ENCODE measurements around the gene RPL18A. TPM values are rescaled to one million over a fixed set of nuclear protein-coding genes. Genes with fewer than 3 reads are reported as not detected.

RPL18A gene
- total RNA-seq, 1 experiment from 2014 or later = 2,038 TPM

GRCh38 chr19:17871032-17871877 is 11.5 kb downstream of the RPL18A start:
- POLR2A ChIA-PET (ENCODE audit: unreplicated experiment) = interaction anchor here (0.5 to 0.8 kb wide), 2 partner anchors 46 to 62 kb away, joined by 11 to 17 read pairs; partner anchors contain the start of gene CCDC124
- no peaks in the 10 kb centered on the region for H3K79me2 ChIP-seq (ENCODE audit: low read depth)
- BruUV-seq (replicated peaks) = no TSS peak

GRCh38 chr19:17871878-17872250 is 12.2 kb downstream of the RPL18A start, which contains the start of gene SLC5A5:
SLC5A5 (plus strand) TSS chr19:17871945; CDS start chr19:17872320, 375 bp downstream.
- intact Hi-C loops (cut with micrococcal nuclease; ENCODE audit: unreplicated experiment) = loop anchor here (5.0 kb wide), 1 partner anchor 125 kb away; no protein-coding TSS in a partner anchor
- ChIA-PET POLR2A (ENCODE audit: unreplicated experiment) (interaction anchor here (0.5 kb wide), 1 partner anchor 45 kb away, joined by 11 read pairs; no protein-coding TSS in a partner anchor), CTCF (interaction anchor here (0.8 to 3.3 kb wide), 2 partner anchors 13 to 61 kb away, joined by 4 to 39 read pairs; partner anchors contain the start of gene CCDC124)
- H3K4me3 ChIP-seq = no peak within 1 kb of the TSS
- BruUV-seq (replicated peaks) = no TSS peak
- DNase-seq = no peak
- H3K4me2 ChIP-seq = no peak within 1 kb of the TSS
- H3K79me2 ChIP-seq (ENCODE audit: low read depth) = no peaks in the 10 kb centered on the region
- H4K20me1 ChIP-seq (ENCODE audit: insufficient read depth) = no peaks in the 10 kb centered on the region
- H3K36me3 ChIP-seq (ENCODE audit: low read depth) = no peaks in the 10 kb centered on the region
- H3K4me1 ChIP-seq (replicated peaks; ENCODE audit: insufficient read depth) = peaks cover 5% of the 10 kb centered on the region
- no peak for TF ChIP-seq CTCF (conservative IDR thresholded peaks at IDR 0.05)
- no peak for TF ChIP-seq EZH2 (IDR thresholded peaks at IDR 0.05; ENCODE audit: low read depth)
- H3K27me3 ChIP-seq (ENCODE audit: insufficient read depth, low read depth) = peaks cover 4% of the 10 kb centered on the region; the same call in 1 of the 2 replicates
- no peak within 1 kb of the TSS for H2AFZ ChIP-seq
- no peak within 1 kb of the TSS for H3K27ac ChIP-seq
- no peaks in the 10 kb centered on the region for H3K9me2 ChIP-seq (ENCODE audit: insufficient read depth)
- no peaks in the 10 kb centered on the region for H3K9me3 ChIP-seq (ENCODE audit: insufficient read depth, low read depth)
- H3F3A ChIP-seq (ENCODE audit: insufficient read depth, low read depth) = peaks cover 20% of the 10 kb centered on the region; the same call in 1 of the 2 replicates

More at GRCh38 chr19:17871032-17871877, 11.5 kb downstream of the RPL18A start:
- peaks cover 4% of the 10 kb centered on the region; the same call in 1 of the 2 replicates for H3K27me3 ChIP-seq (ENCODE audit: insufficient read depth, low read depth)
- no peak overlapping the region for H3K4me3 ChIP-seq
- no peaks in the 10 kb centered on the region for H3K9me2 ChIP-seq (ENCODE audit: insufficient read depth)
- H4K20me1 ChIP-seq (ENCODE audit: insufficient read depth) = no peaks in the 10 kb centered on the region
- no peaks in the 10 kb centered on the region for H3K9me3 ChIP-seq (ENCODE audit: insufficient read depth, low read depth)
- TF ChIP-seq EZH2 (IDR thresholded peaks at IDR 0.05; ENCODE audit: low read depth) (no peak), CTCF (conservative IDR thresholded peaks at IDR 0.05) (no peak)
- no peaks in the 10 kb centered on the region for H3K36me3 ChIP-seq (ENCODE audit: low read depth)
- no peak overlapping the region for H3K4me2 ChIP-seq
- intact Hi-C loops (cut with micrococcal nuclease; ENCODE audit: unreplicated experiment) = loop anchor here (5.0 kb wide), 1 partner anchor 126 kb away; no protein-coding TSS in a partner anchor
- CTCF ChIA-PET = interaction anchor here (0.7 to 3.3 kb wide), 5 partner anchors 12 to 287 kb away, joined by 3 to 39 read pairs (median 4); partner anchors contain the start of genes CCDC124 and IL12RB1
- no peak overlapping the region for H3K27ac ChIP-seq
- H3F3A ChIP-seq (ENCODE audit: insufficient read depth, low read depth) = peaks cover 23% of the 10 kb centered on the region; the same call in 1 of the 2 replicates
- DNase-seq = no peak
- H2AFZ ChIP-seq = no peak overlapping the region
- peaks cover 5% of the 10 kb centered on the region for H3K4me1 ChIP-seq (replicated peaks; ENCODE audit: insufficient read depth)

- intact Hi-C loops (cut with micrococcal nuclease; ENCODE audit: unreplicated experiment) = loop anchor here (5.0 kb wide), 1 partner anchor 125 kb away; no protein-coding TSS in a partner anchor
- peaks cover 4% of the 10 kb centered on the region; the same call in 1 of the 2 replicates for H3K27me3 ChIP-seq (ENCODE audit: insufficient read depth, low read depth)
Measured at GRCh38 chr19:17872251-17873001, 12.7 kb downstream of the RPL18A start.

More at GRCh38 chr19:17872251-17873001, 12.7 kb downstream of the RPL18A start:
- H3K4me3 ChIP-seq = no peak overlapping the region
- no peaks in the 10 kb centered on the region for H3K9me3 ChIP-seq (ENCODE audit: insufficient read depth, low read depth)
- H3K4me1 ChIP-seq (replicated peaks; ENCODE audit: insufficient read depth) = peaks cover 5% of the 10 kb centered on the region
- no peaks in the 10 kb centered on the region for H3K9me2 ChIP-seq (ENCODE audit: insufficient read depth)
- TF ChIP-seq EZH2 (IDR thresholded peaks at IDR 0.05; ENCODE audit: low read depth) (no peak), CTCF (conservative IDR thresholded peaks at IDR 0.05) (no peak)
- H2AFZ ChIP-seq = no peak overlapping the region
- CTCF ChIA-PET = interaction anchor here (3.3 kb wide), 1 partner anchor 61 kb away, joined by 39 read pairs; the partner anchor contains the start of gene CCDC124
- H3K36me3 ChIP-seq (ENCODE audit: low read depth) = no peaks in the 10 kb centered on the region
- H4K20me1 ChIP-seq (ENCODE audit: insufficient read depth) = no peaks in the 10 kb centered on the region
- peaks cover 15% of the 10 kb centered on the region; the same call in 1 of the 2 replicates for H3F3A ChIP-seq (ENCODE audit: insufficient read depth, low read depth)
- H3K4me2 ChIP-seq = no peak overlapping the region
- no peaks in the 10 kb centered on the region for H3K79me2 ChIP-seq (ENCODE audit: low read depth)
- BruUV-seq (replicated peaks) = no TSS peak
- H3K27ac ChIP-seq = no peak overlapping the region
- POLR2A ChIA-PET (ENCODE audit: unreplicated experiment) = no interaction called here
- DNase-seq = no peak
